GM21381 (cell line): ENCODE results near the gene LGR6.
"Not testable (repeated sequence)": the region's sequence is repeated elsewhere in the genome, so short reads cannot be mapped to it uniquely, and the experiment has no call there.

Source experiments
- ATAC-seq: cut with Tn5 transposase; IDR thresholded peaks from one replicate; pipeline ENCODE4 v1.9.1; 2021; ENCODE audit warnings: mild to moderate bottlenecking, moderate library complexity; ENCODE audit not compliant: unreplicated experiment

LGR6 gene

GRCh38 chr1:202254454-202255252 lies 61.1 kb downstream of the LGR6 start:
- no peak for ATAC-seq

GRCh38 chr1:202255343-202255742 lies 61.7 kb downstream of the LGR6 start:
- no peak for ATAC-seq

DNA sequence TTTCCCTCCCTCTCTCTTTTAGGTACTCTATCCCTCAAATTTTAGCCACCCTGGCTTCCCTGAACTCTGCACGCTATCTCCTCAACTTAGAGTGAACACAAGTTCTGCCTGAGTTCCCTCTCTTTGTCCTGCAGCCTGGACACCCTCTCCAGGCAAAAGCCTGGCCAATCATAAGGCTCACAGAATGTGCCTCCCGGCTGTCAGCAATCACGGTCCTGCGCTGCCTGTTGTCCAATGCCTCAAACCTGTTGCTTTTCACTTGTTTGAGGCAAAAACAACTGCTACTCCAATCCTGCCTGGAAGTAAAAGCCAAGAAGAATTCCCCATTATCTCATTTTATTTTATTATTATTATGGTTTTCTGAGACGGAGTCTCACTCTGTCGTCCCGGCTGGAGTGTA lies 66.1 kb downstream of the LGR6 start:
- no peak for ATAC-seq

DNA sequence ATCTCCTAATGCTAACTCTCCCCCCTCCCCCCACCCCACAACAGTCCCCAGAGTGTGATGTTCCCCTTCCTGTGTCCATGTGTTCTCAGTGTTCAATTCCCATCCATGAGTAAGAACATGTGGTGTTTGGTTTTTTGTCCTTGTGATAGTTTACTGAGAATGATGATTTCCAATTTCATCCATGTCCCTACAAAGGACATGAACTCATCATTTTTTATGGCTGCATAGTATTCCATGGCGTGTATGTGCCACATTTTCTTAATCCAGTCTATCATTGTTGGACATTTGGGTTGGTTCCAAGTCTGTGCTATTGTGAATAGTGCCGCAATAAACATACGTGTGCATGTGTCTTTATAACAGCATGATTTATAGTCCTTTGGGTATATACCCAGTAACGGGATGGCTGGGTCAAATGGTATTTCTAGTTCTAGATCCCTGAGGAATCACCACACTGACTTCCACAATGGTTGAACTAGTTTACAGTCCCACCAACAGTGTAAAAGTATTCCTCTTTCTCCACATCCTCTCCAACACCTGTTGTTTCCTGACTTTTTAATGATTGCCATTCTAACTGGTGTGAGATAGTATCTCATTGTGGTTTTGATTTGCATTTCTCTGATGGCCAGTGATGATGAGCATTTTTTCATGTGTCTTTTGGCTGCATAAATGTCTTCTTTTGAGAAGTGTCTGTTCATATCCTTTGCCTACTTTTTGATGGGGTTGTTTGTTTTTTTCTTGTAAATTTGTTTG lies 67.8 kb downstream of the LGR6 start:
- not testable (repeated sequence) for ATAC-seq

DNA sequence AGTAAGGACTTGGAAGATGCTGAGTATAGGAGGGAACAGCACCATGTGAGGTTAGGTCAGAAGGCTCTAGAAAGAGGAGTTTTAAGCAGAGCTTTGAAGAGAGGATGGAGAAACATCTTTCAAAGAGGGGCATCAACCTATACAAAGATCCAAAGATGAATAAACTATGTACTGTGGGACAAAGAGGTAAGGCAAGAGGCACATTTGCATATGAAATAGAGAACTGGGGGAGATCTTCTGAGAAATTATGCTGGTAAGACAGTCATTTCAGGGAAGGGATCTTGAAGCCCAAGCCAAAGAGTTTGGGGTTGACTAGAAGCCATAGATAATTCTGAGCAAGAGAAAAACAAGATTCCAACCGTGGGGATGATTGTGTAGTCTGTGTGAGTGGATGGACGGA lies 70.0 kb downstream of the LGR6 start:
- no peak for ATAC-seq

DNA sequence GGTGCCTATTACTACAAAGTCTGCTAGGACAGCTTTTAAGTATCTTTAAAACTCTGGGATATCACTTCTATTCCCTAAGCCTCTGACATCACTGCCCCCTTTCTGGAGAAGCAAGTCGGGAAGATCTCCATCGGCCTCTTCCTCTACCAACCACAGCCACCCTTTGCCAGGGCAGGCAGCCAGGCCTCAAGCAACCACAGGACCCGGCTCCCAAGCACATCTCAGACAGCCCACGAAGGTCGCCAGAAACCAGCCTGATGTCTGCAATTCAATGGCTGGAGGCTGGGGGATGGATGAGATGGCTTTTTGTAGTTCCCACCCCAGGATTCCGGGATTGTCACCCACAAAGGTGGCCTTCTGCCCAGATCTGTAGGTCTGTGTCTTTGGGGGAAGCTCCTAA lies 70.7 kb downstream of the LGR6 start:
- ATAC-seq: no peak

DNA sequence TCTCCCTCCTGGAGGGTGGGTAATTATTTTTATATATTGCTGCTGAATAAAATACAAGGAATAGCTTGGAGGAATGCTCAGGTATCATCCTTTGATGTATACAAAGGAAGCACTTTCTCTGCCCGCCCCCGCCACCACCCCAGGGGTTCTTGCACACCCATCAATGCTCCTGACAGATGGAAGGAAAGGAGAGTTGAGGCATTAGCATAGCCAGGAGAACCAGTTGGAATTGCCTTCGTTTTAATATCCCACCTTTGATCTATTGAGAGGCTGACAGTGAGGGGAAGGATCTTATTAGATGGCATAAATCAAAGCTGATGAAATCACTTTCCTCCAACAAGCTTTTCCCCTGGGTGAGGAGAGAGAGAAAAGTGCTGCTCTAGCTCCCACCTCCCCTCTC lies 71.1 kb downstream of the LGR6 start:
- ATAC-seq: no peak

GRCh38 chr1:202266061-202266765 lies 72.6 kb downstream of the LGR6 start:
- no peak for ATAC-seq

DNA sequence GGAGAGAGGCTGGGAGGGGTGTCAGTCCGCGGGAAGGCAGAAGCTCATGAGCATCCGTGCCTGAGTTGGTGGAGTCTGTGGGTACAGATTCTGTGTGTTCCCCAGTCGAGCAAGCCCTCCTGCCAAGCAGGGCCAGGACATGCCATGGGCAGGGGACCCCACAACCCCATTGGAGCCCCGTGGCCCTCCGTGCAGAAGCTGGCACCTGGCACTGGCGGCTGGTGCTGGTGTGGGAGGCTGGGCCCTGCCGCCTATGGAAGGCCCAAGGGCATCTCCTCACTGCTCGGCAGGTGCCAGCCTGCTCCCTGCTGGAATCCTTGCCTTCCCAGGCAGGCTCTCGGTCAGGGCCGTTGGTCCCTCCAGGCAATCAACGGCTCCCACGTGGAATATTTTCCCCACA lies 74.4 kb downstream of the LGR6 start:
- no peak for ATAC-seq

GRCh38 chr1:202268817-202269216 lies 75.2 kb downstream of the LGR6 start:
- no peak for ATAC-seq

DNA sequence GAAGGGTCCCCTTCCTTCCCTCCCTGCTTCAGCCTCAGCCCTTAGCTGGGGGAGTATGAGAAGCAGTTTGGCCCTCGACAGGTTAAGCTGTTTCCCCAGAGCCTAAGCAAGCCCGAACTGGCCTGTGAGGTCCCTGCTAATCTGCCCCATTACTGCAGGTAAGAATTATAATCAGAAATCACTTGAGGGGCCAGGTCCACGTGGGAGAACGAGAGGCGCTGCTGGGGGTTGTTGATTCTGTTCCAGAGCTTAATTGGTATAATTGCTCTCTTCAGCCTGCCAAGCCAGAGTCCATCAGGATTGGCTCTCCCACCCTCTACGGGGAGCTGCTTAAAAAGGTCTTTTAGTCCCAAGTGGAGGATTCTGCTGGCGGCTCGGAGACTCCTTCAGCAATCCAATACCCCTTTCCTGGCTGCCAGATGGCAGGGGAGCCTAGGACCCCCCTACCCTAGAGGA lies 77.3 kb downstream of the LGR6 start:
- no peak for ATAC-seq

DNA sequence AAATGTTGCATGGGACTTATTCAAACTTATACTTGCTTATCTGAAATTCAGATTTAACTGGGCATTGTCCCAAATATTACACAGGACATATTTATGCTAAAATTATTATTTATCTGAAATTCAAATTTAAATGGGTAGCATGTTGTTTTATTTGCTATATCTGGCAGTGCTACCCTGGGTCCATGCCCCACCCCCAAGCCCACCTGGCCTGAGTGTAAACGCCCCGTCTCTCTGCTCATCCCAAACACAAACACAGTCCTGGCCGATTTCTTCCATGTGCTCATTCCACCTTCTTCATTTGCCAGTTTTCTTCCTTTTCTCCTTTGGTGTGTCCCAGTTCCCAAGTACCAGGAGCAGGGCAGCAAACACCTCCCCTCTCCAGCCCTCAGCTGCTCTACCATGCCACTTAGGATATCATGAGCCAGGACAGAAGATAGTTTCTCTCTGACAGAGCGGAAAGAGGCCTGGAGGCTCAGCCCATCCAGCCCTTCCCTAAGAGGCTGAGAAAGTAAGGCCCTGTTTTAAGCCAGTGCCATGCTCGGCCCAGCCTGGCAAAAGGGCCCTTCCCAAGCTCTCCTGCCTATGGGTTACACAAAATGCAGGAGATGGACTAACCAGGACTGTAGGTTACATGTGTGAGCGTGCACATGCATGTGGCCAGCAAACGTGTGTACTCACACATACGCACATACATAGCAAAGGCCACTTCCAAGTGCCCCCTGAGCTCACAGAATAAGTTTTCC lies 78.7 kb downstream of the LGR6 start:
- ATAC-seq: no peak

DNA sequence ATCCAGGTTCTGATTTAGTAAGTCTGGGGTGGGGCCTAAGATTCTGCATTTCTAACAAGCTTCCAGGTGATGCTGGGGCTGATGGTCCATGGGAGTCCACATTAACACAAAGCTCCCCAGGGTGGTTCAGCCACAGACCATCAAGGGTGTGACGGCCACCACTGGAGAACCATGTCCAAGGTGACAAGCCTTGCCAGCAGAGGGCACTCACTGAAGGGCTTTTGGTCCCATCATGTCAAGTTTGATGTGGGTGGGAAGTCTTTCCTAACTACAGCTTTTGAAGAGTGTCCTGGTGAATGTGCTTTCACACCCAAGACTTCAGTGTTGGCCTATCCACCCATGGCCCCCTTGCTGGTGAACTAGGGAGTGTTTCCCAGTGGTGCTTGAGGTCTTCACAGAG lies 81.0 kb downstream of the LGR6 start:
- no peak for ATAC-seq

DNA sequence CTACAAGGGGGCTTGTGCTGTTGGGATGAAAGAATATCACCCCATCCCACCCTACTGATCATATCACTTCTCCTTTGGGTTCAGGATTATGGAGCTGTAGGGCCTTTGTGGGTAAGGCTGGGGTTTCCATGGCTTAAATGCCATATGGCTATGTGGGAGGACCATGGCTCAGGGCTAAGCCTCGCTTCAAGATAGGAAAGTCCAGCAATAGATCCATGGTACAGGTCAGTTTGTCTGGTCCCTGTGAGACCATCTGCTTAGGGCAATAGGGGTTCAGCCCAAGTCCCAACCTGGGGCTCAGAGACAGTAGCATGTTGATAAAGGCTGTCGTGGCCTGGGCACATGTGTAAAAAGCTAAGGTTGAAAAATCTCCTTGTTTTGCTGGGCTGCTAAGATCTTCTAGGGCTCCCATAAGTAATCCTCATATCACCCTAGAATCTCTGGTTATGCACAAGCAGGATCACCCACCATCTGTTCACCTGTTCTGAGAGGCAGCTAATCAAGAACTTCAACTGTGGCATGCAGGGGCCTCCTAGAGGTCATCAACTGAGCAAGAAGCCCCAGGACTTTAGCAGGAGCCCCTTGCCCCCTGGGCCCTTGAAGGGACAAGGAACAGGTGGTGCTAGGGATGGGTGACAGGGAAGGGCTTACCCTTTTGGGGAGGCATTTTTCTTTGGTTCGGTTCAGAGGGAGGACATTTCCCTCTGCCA lies 81.6 kb downstream of the LGR6 start:
- no peak for ATAC-seq

DNA sequence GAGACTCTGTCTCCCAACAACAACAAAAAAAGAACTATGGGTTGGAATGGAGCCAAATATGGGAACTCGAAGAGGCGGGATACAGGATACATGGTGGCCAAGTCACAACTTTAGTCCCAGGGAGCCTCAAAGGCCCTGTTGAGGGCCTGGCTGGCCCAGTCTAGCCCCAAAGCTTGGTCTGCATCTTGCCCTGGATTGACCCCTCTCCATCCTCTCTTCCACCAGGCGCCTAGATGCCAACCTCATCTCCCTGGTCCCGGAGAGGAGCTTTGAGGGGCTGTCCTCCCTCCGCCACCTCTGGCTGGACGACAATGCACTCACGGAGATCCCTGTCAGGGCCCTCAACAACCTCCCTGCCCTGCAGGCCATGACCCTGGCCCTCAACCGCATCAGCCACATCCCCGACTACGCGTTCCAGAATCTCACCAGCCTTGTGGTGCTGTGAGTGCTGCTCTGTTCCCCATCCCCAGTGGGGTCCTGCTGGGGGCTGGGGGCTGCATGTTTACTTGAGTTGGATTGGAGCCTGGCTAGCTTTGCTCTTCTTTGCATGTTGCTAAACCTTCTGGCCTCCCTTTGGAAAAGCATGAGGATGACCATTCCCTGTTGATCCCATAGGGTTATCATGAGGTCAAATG lies 82.6 kb downstream of the LGR6 start:
- ATAC-seq: no peak

DNA sequence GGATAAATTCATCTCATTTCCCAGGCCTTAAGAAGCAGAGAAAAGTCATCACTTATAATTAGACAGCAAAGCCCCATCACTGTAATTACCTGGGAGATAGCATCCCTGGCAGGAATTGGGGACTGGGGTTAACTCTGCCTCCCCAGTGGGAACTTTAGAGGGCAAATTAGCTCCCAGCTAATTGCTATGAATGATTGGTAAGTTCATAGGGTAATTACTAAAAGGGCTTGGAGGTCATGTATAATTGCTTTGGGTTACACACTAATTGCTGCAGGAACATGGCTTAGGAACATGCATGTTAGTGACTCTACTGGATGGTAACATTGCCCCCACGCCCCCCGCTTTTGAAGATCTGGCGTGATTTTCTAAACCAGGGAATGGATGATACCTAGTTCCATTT lies 83.3 kb downstream of the LGR6 start:
- no peak for ATAC-seq

GRCh38 chr1:202278751-202279150 lies 85.2 kb downstream of the LGR6 start:
- no peak for ATAC-seq

GRCh38 chr1:202279806-202280205 lies 86.2 kb downstream of the LGR6 start:
- no peak for ATAC-seq

DNA sequence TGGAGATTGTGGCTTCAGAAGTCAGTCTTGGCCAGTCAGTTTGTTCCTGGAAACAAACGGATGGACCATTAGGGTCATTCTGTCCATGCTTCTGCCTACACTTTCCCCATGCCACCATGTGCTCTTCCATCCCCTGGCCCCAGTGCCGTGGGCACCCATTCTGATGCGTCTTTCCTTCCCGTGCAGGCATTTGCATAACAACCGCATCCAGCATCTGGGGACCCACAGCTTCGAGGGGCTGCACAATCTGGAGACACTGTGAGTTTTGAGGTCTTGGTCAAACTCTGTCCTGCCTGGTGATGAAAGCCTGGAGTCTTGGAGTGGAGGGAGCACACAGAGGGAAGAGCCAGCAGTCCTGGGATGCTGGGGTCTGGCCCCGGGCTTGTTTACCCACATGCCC lies 87.0 kb downstream of the LGR6 start:
- ATAC-seq: no peak
